SK-N-SH (cell line): Measurements from ENCODE around the gene CDC14B. TPM values are rescaled to one million over a fixed set of nuclear protein-coding genes. Genes with fewer than 3 reads are reported as not detected.

Experiments
- CTCF ChIA-PET: fragments of 300-600, 350-600 bp; formaldehyde crosslinking; extraction: SDS; loops from one replicate; lab custom pipeline; 2021; lab: Yijun Ruan, JAX
- POLR2A ChIA-PET: fragments of 350-600 bp; sonication (Branson Sonifier 250); formaldehyde crosslinking; extraction: SDS; loops from one replicate; lab custom pipeline; 2020; ENCODE audit warnings: antibody characterized with exemption, inconsistent platforms; lab: Yijun Ruan, JAX
- DNase-seq: peaks from one replicate; pipeline ENCODE4 v3.0.0; 2012
- H2AFZ ChIP-seq: fragments of 200-600 bp; sonication (generic); 2 replicates; pipeline ENCODE4 v1.8.1; 2016; ENCODE audit warnings: antibody characterized with exemption, mild to moderate bottlenecking, low read depth
- H3F3A ChIP-seq: fragments of 200-600 bp; sonication (generic); replicated peaks from 2 replicates; pipeline ENCODE3; 2016; ENCODE audit warnings: antibody characterized with exemption, mild to moderate bottlenecking; ENCODE audit not compliant: insufficient read depth
- H3K27ac ChIP-seq, 2 experiments: fragments of 200-500 bp in 1 of 2; fragments of 200-600 bp in 1 of 2; sonication (Bioruptor generic) in 1 of 2; sonication (generic), shearing (Covaris generic) in 1 of 2; 2 replicates each; pipeline versions ENCODE4 v1.5.1 to v1.6.1; 2014 to 2016; ENCODE audit warnings: low read depth in 2 of 2, inconsistent platforms in 1 of 2, low read length in 1 of 2, mild to moderate bottlenecking in 1 of 2, mixed read lengths in 1 of 2
- H3K27me3 ChIP-seq: fragments of 200-600 bp; sonication (generic), shearing (Covaris generic); 2 replicates; pipeline ENCODE4 v1.6.1; 2016; ENCODE audit warnings: mixed run types; ENCODE audit not compliant: insufficient read depth
- H3K36me3 ChIP-seq, 2 experiments: fragments of 200-500 bp in 1 of 2; fragments of 200-600 bp in 1 of 2; sonication (Bioruptor generic) in 1 of 2; sonication (generic) in 1 of 2; replicated peaks in 1 of 2; 2 replicates each; pipeline versions ENCODE3 to v1.5.1; 2014 to 2016; ENCODE audit warnings: low read length in 1 of 2, mild to moderate bottlenecking in 1 of 2; ENCODE audit not compliant: insufficient read depth in 2 of 2, control insufficient read depth in 1 of 2
- H3K4me1 ChIP-seq, 2 experiments: fragments of 200-500 bp in 1 of 2; fragments of 200-600 bp in 1 of 2; sonication (Bioruptor generic) in 1 of 2; sonication (generic), shearing (Covaris generic) in 1 of 2; 2 replicates each; pipeline versions ENCODE4 v1.5.1 to v1.6.1; 2014 to 2016; ENCODE audit warnings: low read depth in 1 of 2, low read length in 1 of 2, mixed run types in 1 of 2; ENCODE audit not compliant: insufficient read depth in 2 of 2, control insufficient read depth in 1 of 2
- H3K4me2 ChIP-seq: fragments of 200-600 bp; sonication (generic), shearing (Covaris generic); 2 replicates; pipeline ENCODE4 v1.6.1; 2017; ENCODE audit warnings: mixed run types
- H3K4me3 ChIP-seq, 2 experiments: fragments of 200-500 bp in 1 of 2; fragments of 200-600 bp in 1 of 2; sonication (Bioruptor generic) in 1 of 2; sonication (generic), shearing (Covaris generic) in 1 of 2; 2 replicates each; pipeline versions ENCODE4 v1.5.1 to v1.8.1; 2014 to 2016; ENCODE audit warnings: low read depth in 2 of 2, inconsistent platforms in 1 of 2, low read length in 1 of 2, mild to moderate bottlenecking in 1 of 2, mixed read lengths in 1 of 2, moderate library complexity in 1 of 2
- H3K79me2 ChIP-seq: fragments of 200-600 bp; sonication (generic); 2 replicates; pipeline ENCODE4 v1.8.1; 2017; ENCODE audit warnings: mild to moderate bottlenecking; ENCODE audit not compliant: insufficient read depth
- H3K9ac ChIP-seq: fragments of 200-600 bp; sonication (generic); 2 replicates; pipeline ENCODE4 v1.6.1; 2017; ENCODE audit warnings: mixed run types
- H3K9me2 ChIP-seq: fragments of 200-600 bp; sonication (generic); 2 replicates; pipeline ENCODE4 v1.6.1; 2017; ENCODE audit warnings: mixed run types
- H3K9me3 ChIP-seq: fragments of 200-600 bp; sonication (generic); 2 replicates; pipeline ENCODE4 v1.6.1; 2017; ENCODE audit warnings: mixed run types, mild to moderate bottlenecking, moderate library complexity
- H4K20me1 ChIP-seq: fragments of 200-600 bp; sonication (generic); 2 replicates; pipeline ENCODE4 v1.6.1; 2017; ENCODE audit warnings: mild to moderate bottlenecking, mixed run types; ENCODE audit not compliant: insufficient read depth
- ELF1 ChIP-seq: IDR thresholded peaks from 2 replicates; pipeline ENCODE4 v1.4.0; 2012
- EZH2phosphoT487 ChIP-seq: fragments of 200-600 bp; sonication (generic); IDR thresholded peaks from 2 replicates; pipeline ENCODE4 v1.6.1; 2017; ENCODE audit warnings: low read depth, mixed run types, mild to moderate bottlenecking, antibody characterized with exemption, moderate library complexity, borderline replicate concordance
- FOSL2 ChIP-seq: IDR thresholded peaks from 2 replicates; pipeline ENCODE4 v1.4.0; 2012; ENCODE audit warnings: low read depth, mild to moderate bottlenecking, moderate library complexity, borderline replicate concordance
- GABPA ChIP-seq: IDR thresholded peaks from 2 replicates; pipeline ENCODE4 v1.4.0; 2012; ENCODE audit warnings: low read depth, mild to moderate bottlenecking
- GATA2 ChIP-seq: sonication (generic); formaldehyde crosslinking; IDR thresholded peaks from 2 replicates; pipeline ENCODE4 v1.5.0; 2020; ENCODE audit warnings: mild to moderate bottlenecking, missing genetic modification reagents
- IRF3 ChIP-seq: fragments of 150-350 bp; IDR thresholded peaks from 2 replicates; pipeline ENCODE4 v1.6.1; 2016; ENCODE audit warnings: mild to moderate bottlenecking, low read depth, low read length
- JUND ChIP-seq: IDR thresholded peaks from 2 replicates; pipeline ENCODE4 v1.4.0; 2012
- MAX ChIP-seq: IDR thresholded peaks from 2 replicates; pipeline ENCODE4 v1.4.0; 2012; ENCODE audit warnings: low read depth
- MEF2A ChIP-seq: IDR thresholded peaks from 2 replicates; pipeline ENCODE4 v1.4.0; 2012; ENCODE audit warnings: low read depth, borderline replicate concordance
- NFIC ChIP-seq: IDR thresholded peaks from 2 replicates; pipeline ENCODE4 v1.4.0; 2012; ENCODE audit warnings: borderline replicate concordance
- POLR2AphosphoS5 ChIP-seq: IDR thresholded peaks from 2 replicates; pipeline ENCODE4 v1.6.1; 2012; ENCODE audit warnings: low read depth, low read length
- RAD21 ChIP-seq: IDR thresholded peaks from 2 replicates; pipeline ENCODE4 v1.6.1; 2012; ENCODE audit warnings: mild to moderate bottlenecking, low read length
- RFX5 ChIP-seq: IDR thresholded peaks from 2 replicates; pipeline ENCODE4 v1.6.1; 2012; ENCODE audit warnings: mild to moderate bottlenecking, improper control_type of control experiment, low read length
- RXRA ChIP-seq: IDR thresholded peaks from 2 replicates; pipeline ENCODE4 v1.4.0; 2012; ENCODE audit warnings: low read depth, mild to moderate bottlenecking, borderline replicate concordance
- SIN3A ChIP-seq: IDR thresholded peaks from 2 replicates; pipeline ENCODE4 v1.6.1; 2012; ENCODE audit warnings: low read depth, mild to moderate bottlenecking, low read length, moderate library complexity, borderline replicate concordance
- SMC3 ChIP-seq: IDR thresholded peaks from 2 replicates; pipeline ENCODE4 v1.6.1; 2012; ENCODE audit warnings: low read depth, low read length, improper control_type of control experiment
- TAF1 ChIP-seq: IDR thresholded peaks from 2 replicates; pipeline ENCODE4 v1.6.1; 2012; ENCODE audit warnings: low read depth, mild to moderate bottlenecking, low read length, moderate library complexity, borderline replicate concordance
- TCF12 ChIP-seq: IDR thresholded peaks from 2 replicates; pipeline ENCODE4 v1.4.0; 2012
- USF2 ChIP-seq: fragments of 150-350 bp; IDR thresholded peaks from 2 replicates; pipeline ENCODE4 v1.6.1; 2017; ENCODE audit warnings: antibody characterized with exemption, low read length, low read depth, borderline replicate concordance
- ZBTB33 ChIP-seq: IDR thresholded peaks from 2 replicates; pipeline ENCODE4 v1.4.0; 2012; ENCODE audit warnings: low read depth, borderline replicate concordance
- whole genome bisulfite sequencing: methylation state at CpG from one replicate; pipeline ENCODE4 v1.1.6; 2017; ENCODE audit warnings: low lambda C conversion rate; 5-methylcytosine and 5-hydroxymethylcytosine counted together
- polyA plus RNA-seq, 3 experiments: library from polyadenylated mRNA; depleted of rRNA; stranded (reverse); fragments of >200 nt; gene quantifications; 2 replicates each; pipeline ENCODE4 v1.2.3, GENCODE V29; 2012

The CDC14B gene
- polyA plus RNA-seq, 1 of the 3 experiments (the other 2 are of a cell fraction) = 10.1 TPM

- CTCF ChIA-PET = no interaction called here
- 97% methylated on average over 6 of the region's 7 CpGs for WGBS
Measured at GRCh38 chr9:96499257-96499656, 120.4 kb downstream of the CDC14B start.

GRCh38 chr9:96498796-96499195 is 120.8 kb downstream of the CDC14B start:
- no peak overlapping the region for H3K4me2 ChIP-seq
- 93% methylated on average over 7 of the region's 7 CpGs for WGBS
- no peak overlapping the region for H2AFZ ChIP-seq
- no peak for DNase-seq
- H3K9ac ChIP-seq = no peak overlapping the region
- no peaks in the 10 kb centered on the region for H3K27me3 ChIP-seq
- ChIA-PET POLR2A (no interaction called here), CTCF (no interaction called here)
- no peaks in the 10 kb centered on the region for H3K79me2 ChIP-seq
- H3K9me2 ChIP-seq = no peaks in the 10 kb centered on the region
- no peaks in the 10 kb centered on the region for H3K9me3 ChIP-seq
- H3K36me3 ChIP-seq = no peaks in the 10 kb centered on the region
- H3K4me1 ChIP-seq = no peaks in the 10 kb centered on the region
- TF ChIP-seq NFIC = no peak
- no peak for TF ChIP-seq ZBTB33
- TF ChIP-seq MAX = no peak
- no peak for TF ChIP-seq SMC3
- TF ChIP-seq GABPA = no peak
- TF ChIP-seq EZH2phosphoT487 = no peak
- no peak for TF ChIP-seq GATA2 (CRISPR knock-in tag)
- H3F3A ChIP-seq = peaks cover 5% of the 10 kb centered on the region
- no peak overlapping the region for H3K27ac ChIP-seq
- H3K4me3 ChIP-seq = no peak overlapping the region
- H4K20me1 ChIP-seq = no peaks in the 10 kb centered on the region

More at GRCh38 chr9:96499257-96499656, 120.4 kb downstream of the CDC14B start:
- Histone ChIP-seq H4K20me1 (no peaks in the 10 kb centered on the region), H3K9me2 (no peaks in the 10 kb centered on the region), H3K9ac (no peak overlapping the region), H3K4me2 (no peak overlapping the region), H3K4me1 (no peaks in the 10 kb centered on the region), H2AFZ (no peak overlapping the region), H3K27ac (no peak overlapping the region), H3K79me2 (no peaks in the 10 kb centered on the region), H3K9me3 (no peaks in the 10 kb centered on the region), H3K4me3 (no peak overlapping the region), H3K36me3 (no peaks in the 10 kb centered on the region), H3K27me3 (no peaks in the 10 kb centered on the region), H3F3A (peaks cover 5% of the 10 kb centered on the region)
- no peak for DNase-seq
- TF ChIP-seq RAD21 (no peak), FOSL2 (no peak), TCF12 (no peak), RFX5 (no peak), TAF1 (no peak), USF2 (no peak), SIN3A (no peak), IRF3 (no peak), NFIC (no peak), RXRA (no peak), ELF1 (no peak), MEF2A (no peak), EZH2phosphoT487 (no peak), JUND (no peak), POLR2AphosphoS5 (no peak)
- POLR2A ChIA-PET = no interaction called here
